Right lobe of liver (tissue), 6 donors: Measurements from ENCODE around the gene C11orf54. TPM values are rescaled to one million over a fixed set of nuclear protein-coding genes. Genes with fewer than 3 reads are reported as not detected.

Experiments
- ATAC-seq, 4 donors: fragments of 200-7000 bp; cut with Tn5 transposase; one replicate each; pipeline ENCODE4 v1.9.1; 2020; ENCODE audit warnings: mild to moderate bottlenecking in 4 of 4, moderate library complexity in 4 of 4
- DNase-seq, 3 donors: peaks; one replicate each; pipeline ENCODE4 v3.0.0-alpha.2; 2020
- H3K27ac ChIP-seq, 3 donors: fragments of 200-600 bp; one replicate each; pipeline ENCODE4 v1.8.0; 2022
- H3K27me3 ChIP-seq, 2 donors: fragments of 200-600 bp; one replicate each; pipeline ENCODE4 v1.8.0; 2022
- H3K36me3 ChIP-seq, 4 donors: fragments of 200-600 bp; sonication (generic) in 1 of 4; one replicate each; pipeline versions ENCODE4 v1.5.1 to v1.8.0; 2017 to 2022; ENCODE audit warnings: control low read depth in 1 of 4
- H3K4me1 ChIP-seq, 4 donors: fragments of 200-600 bp; sonication (generic) in 1 of 4; one replicate each; pipeline versions ENCODE4 v1.5.1 to v1.8.0; 2017 to 2022; ENCODE audit warnings: control low read depth in 1 of 4
- H3K4me3 ChIP-seq, 3 donors: fragments of 200-600 bp; one replicate each; pipeline ENCODE4 v1.8.0; 2022
- H3K9me3 ChIP-seq, 4 donors: fragments of 200-600 bp; sonication (generic) in 1 of 4; one replicate each; pipeline versions ENCODE4 v1.5.1 to v1.8.0; 2017 to 2022; ENCODE audit warnings: control low read depth in 1 of 4
- POLR2A ChIP-seq: fragments of 450-650 bp; IDR thresholded peaks from one replicate; pipeline ENCODE4 v1.6.1; 2017; ENCODE audit warnings: antibody characterized with exemption, mild to moderate bottlenecking
- WGBS: methylation state at CpG from one replicate; pipeline ENCODE4 v1.1.6; 2018; ENCODE audit warnings: low coverage, low lambda C conversion rate; ENCODE audit not compliant: insufficient coverage; ENCODE audit errors: missing lambda C conversion rate; 5-methylcytosine and 5-hydroxymethylcytosine counted together
- intact Hi-C, 2 donors: fragments of 100-400 bp; cut with DNase I; formaldehyde crosslinking; loops; one replicate each; pipeline versions ENCODE4 v1.11.2 to v1.14.1; 2022
- total RNA-seq, 6 experiments: library from RNA; depleted of rRNA in 2 of 6; stranded (reverse); fragments of >200 nt in 2 of 6; fragmentation: NEBNext Ultra II Directional in 3 of 6; extraction: Animal tissue kit (Norgen Biotek cat#: 25700) in 3 of 6; gene quantifications; one replicate each; pipeline versions ENCODE4 v1.1.0 to v1.2.4, GENCODE V29; 2016 to 2023
- TF ChIP-seq, protein P1 (sequence below), 4 donors: fragments of 200-600 bp in 3 of 4; fragments of 450-650 bp in 1 of 4; IDR thresholded peaks; one replicate each; pipeline versions ENCODE4 v1.5.1 to v1.8.0; 2016 to 2022; ENCODE audit warnings: antibody characterized with exemption in 4 of 4, mild to moderate bottlenecking in 2 of 4
- donor health status: DM: no; HTN: yes; CAD: no.
- donor health status: DM: no; HTN: no; CAD: no.
- donor health status: DM: no; HTN: no; CAD: no.
- donor health status: DM: no; HTN: yes; CAD: no.
- donor health status: DM: no; HTN: yes; CAD: no.

C11orf54 gene
- total RNA-seq, 6 experiments from 2014 or later = 79.9 to 204 (median 124) TPM

DNA sequence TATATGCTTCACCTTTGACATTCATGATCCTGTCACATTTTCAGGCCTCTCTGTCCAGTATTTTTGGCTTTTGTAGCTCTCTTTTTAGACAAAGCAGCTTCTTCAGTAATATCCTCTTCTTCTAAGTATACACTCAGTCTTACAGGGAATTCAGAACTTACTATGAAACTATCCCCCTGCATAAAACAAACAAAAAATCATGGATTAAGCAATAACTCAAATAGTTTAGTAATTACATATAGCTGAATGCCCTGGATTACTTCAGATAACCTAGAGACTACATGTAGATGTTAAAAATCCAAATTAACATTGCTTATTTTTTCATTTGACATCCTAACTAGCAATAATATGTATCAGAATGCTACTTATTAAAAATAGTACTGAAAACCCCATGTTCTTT lies 5.3 kb upstream of the C11orf54 start:
- no peak for DNase-seq
- Histone ChIP-seq H3K4me3 (no peak overlapping the region), H3K27ac (no peak overlapping the region), H3K4me1 (peaks cover 0 to 35% (median 5%) of the 10 kb centered on the region in 4 donors), H3K36me3 (peaks cover 12 to 80% (median 50%) of the 10 kb centered on the region in 4 donors), H3K9me3 (no peaks in the 10 kb centered on the region), H3K27me3 (no peaks in the 10 kb centered on the region)
- intact Hi-C loops = loop anchor here in 1 of 2 donors (10.0 kb wide), 1 partner anchor 49 kb away; the partner anchor contains the start of gene MED17
- TF ChIP-seq, protein P1, sequence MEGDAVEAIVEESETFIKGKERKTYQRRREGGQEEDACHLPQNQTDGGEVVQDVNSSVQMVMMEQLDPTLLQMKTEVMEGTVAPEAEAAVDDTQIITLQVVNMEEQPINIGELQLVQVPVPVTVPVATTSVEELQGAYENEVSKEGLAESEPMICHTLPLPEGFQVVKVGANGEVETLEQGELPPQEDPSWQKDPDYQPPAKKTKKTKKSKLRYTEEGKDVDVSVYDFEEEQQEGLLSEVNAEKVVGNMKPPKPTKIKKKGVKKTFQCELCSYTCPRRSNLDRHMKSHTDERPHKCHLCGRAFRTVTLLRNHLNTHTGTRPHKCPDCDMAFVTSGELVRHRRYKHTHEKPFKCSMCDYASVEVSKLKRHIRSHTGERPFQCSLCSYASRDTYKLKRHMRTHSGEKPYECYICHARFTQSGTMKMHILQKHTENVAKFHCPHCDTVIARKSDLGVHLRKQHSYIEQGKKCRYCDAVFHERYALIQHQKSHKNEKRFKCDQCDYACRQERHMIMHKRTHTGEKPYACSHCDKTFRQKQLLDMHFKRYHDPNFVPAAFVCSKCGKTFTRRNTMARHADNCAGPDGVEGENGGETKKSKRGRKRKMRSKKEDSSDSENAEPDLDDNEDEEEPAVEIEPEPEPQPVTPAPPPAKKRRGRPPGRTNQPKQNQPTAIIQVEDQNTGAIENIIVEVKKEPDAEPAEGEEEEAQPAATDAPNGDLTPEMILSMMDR (IDR thresholded peaks at IDR 0.05) = no peak
- TF ChIP-seq POLR2A = no peak
- ATAC-seq = no peak

DNA sequence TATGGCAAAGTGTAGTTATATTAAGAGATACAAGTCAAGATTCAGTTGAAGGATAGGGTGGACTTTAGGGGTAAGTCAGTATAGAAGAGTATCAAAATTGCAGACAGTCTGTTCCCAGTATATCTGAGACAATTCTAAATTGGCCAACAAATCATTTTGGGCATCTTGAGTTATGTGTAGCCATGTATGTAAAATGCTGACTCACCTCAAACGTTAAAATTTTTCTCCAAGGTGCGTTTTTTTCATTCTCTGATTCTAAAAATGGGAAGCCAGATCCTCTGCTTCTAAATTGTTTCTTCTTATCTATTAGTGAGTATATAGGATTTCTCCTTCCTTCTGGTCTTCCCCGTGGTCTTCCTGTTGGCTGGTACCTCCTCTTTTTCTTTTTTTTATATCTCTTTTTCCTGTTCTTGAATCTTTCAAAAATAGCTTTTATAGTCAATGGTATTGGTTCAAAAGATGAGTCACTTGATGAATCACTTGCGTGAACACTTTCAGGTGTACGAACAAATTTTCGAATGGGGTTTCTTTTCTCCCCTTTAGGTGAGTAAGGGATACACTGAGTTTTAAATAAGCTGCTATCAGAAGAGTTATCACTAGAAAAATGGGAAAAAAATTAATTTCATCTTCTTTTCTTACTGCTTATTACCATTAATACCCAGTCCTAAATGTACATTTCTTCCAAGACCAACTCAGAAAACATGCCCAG lies 3.4 kb upstream of the C11orf54 start:
- Histone ChIP-seq H3K36me3 (peaks cover 7 to 61% (median 38%) of the 10 kb centered on the region in 4 donors), H3K27ac (no peak overlapping the region), H3K27me3 (no peaks in the 10 kb centered on the region), H3K4me1 (peaks cover 0 to 27% (median 7%) of the 10 kb centered on the region in 4 donors), H3K9me3 (no peaks in the 10 kb centered on the region), H3K4me3 (no peak overlapping the region)
- no peak for TF ChIP-seq POLR2A
- TF ChIP-seq, protein P1 (IDR thresholded peaks at IDR 0.05) = no peak
- whole genome bisulfite sequencing = 55% methylated on average over 6 of the region's 6 CpGs
- intact Hi-C loops = loop anchor here in 1 of 2 donors (10.0 kb wide), 1 partner anchor 47 kb away; the partner anchor contains the start of gene MED17
- ATAC-seq = no peak
- no peak for DNase-seq

DNA sequence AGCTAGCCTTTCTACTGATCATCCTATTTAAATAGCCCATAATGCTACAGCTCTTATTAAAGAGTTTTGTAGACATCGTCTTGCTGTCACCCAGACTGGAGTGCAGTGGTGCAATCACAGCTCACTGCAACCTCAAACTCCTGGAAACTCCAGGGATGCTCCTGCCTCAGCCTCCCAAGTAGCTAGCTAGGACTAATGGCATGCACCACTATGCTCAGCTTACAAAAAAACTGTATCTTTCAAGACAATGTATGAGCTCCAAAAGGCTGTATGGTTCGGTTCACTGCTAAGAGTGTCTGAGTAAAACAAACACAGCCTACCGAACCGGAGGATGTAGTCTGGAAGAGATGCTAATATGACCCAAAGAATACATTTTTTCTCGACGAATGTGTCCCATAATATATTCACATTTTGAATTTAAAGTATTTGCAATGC lies 2.8 kb upstream of the C11orf54 start:
- ATAC-seq (no peak), DNase-seq (no peak)
- intact Hi-C loops = loop anchor here in 1 of 2 donors (10.0 kb wide), 1 partner anchor 46 kb away; the partner anchor contains the start of gene MED17
- Histone ChIP-seq H3K27me3 (no peaks in the 10 kb centered on the region), H3K4me1 (peaks cover 0 to 32% (median 10%) of the 10 kb centered on the region in 4 donors), H3K27ac (no peak overlapping the region), H3K9me3 (no peaks in the 10 kb centered on the region), H3K36me3 (peaks cover 7 to 54% (median 36%) of the 10 kb centered on the region in 4 donors), H3K4me3 (no peak overlapping the region)
- 63% methylated on average over 6 of the region's 6 CpGs for WGBS
- no peak for TF ChIP-seq POLR2A
- TF ChIP-seq, protein P1 (IDR thresholded peaks at IDR 0.05) = no peak

DNA sequence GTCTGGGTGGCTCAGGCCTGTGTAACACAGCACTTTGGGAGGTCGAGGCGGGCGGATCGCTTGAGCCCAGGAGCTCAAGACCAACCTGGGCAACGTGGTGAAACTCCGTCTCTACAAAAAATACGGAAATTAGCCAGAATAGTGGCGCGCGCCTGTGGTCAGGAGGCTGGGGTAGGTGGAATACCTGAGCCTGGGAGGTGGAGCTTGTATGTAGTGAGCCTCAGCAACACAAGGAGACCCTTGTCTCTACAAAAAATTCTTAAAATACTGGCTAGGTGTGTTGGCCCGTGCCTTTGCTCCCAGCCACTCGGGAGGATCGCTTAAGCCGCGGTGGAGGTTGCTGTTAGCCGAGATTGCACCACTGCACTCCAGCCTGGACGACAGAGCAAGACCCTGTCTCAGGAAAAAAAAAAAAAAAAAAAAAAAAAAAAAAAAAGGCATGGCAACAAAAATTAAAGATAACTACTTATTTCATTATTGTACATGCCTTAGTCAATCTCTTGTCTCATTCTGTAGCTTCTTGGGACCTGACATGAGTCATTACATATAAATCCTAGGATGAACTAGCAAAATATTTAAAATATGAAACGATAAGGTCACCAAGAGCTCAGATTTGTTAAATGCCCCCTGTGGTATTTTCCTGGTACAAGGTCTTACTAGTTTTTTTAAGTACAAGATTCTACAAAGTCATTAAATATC lies 1.3 kb upstream of the C11orf54 start:
- intact Hi-C loops = no loop called here
- peaks cover 0 to 40% (median 16%) of the 10 kb centered on the region in 4 donors for H3K4me1 ChIP-seq
- no peaks in the 10 kb centered on the region for H3K9me3 ChIP-seq
- H3K4me3 ChIP-seq = peak overlapping the region; percentile 78 to 94 (median 79)
- ATAC-seq (no peak), DNase-seq (no peak)
- peak overlapping the region in 2 of 3 donors; percentile 91 to 97 for H3K27ac ChIP-seq
- 4% methylated on average over 18 of the region's 18 CpGs for WGBS
- TF ChIP-seq, protein P1 (IDR thresholded peaks at IDR 0.05) = no peak
- TF ChIP-seq POLR2A = no peak
- H3K36me3 ChIP-seq = peaks cover 5 to 42% (median 26%) of the 10 kb centered on the region in 4 donors
- H3K27me3 ChIP-seq = no peaks in the 10 kb centered on the region
